Thymus (tissue), 11 donors: ENCODE results near the gene SWT1. TPM values are rescaled to one million over a fixed set of nuclear protein-coding genes. Genes with fewer than 3 reads are reported as not detected.
"Not testable (repeated sequence)": the region's sequence is repeated elsewhere in the genome, so short reads cannot be mapped to it uniquely, and the experiment has no call there.

Source experiments
- DNase-seq, 9 donors: peaks; one replicate each; pipeline ENCODE4 v3.0.0-alpha.2; 2013; ENCODE audit warnings: low spot score in 9 of 9, low read depth in 6 of 9, missing footprints in 1 of 9
- H3K27ac ChIP-seq, 2 donors: one replicate each; pipeline ENCODE4 v1.5.1; 2013; ENCODE audit warnings: control low read depth in 1 of 2, low read depth in 1 of 2, low read length in 1 of 2, mild to moderate bottlenecking in 1 of 2, moderate library complexity in 1 of 2
- H3K27me3 ChIP-seq, 2 donors: one replicate each; pipeline ENCODE4 v1.5.1; 2013; ENCODE audit warnings: low read length in 1 of 2; ENCODE audit not compliant: control insufficient read depth in 2 of 2, insufficient read depth in 1 of 2
- H3K36me3 ChIP-seq, 2 donors: one replicate each; pipeline ENCODE4 v1.5.1; 2013; ENCODE audit warnings: low read length in 1 of 2, mild to moderate bottlenecking in 1 of 2, moderate library complexity in 1 of 2; ENCODE audit not compliant: control insufficient read depth in 2 of 2, insufficient read depth in 2 of 2
- H3K4me1 ChIP-seq, 2 donors: one replicate each; pipeline ENCODE4 v1.5.1; 2013; ENCODE audit warnings: low read length in 2 of 2; ENCODE audit not compliant: control insufficient read depth in 2 of 2, insufficient read depth in 2 of 2
- H3K4me3 ChIP-seq, 2 donors: one replicate each; pipeline ENCODE4 v1.5.1; 2013; ENCODE audit warnings: low read length in 2 of 2, control low read depth in 1 of 2, mild to moderate bottlenecking in 1 of 2
- H3K9me3 ChIP-seq, 2 donors: one replicate each; pipeline ENCODE4 v1.5.1; 2013; ENCODE audit warnings: low read length in 1 of 2, mild to moderate bottlenecking in 1 of 2; ENCODE audit not compliant: control insufficient read depth in 2 of 2, insufficient read depth in 1 of 2
- WGBS: extraction: QIAGEN DNeasy Blood & Tissue Kit; methylation state at CpG from one replicate; pipeline ENCODE4 v1.1.7; 2013; 5-methylcytosine and 5-hydroxymethylcytosine counted together
- polyA plus RNA-seq: library from polyadenylated mRNA; stranded (reverse); fragments of 200-250 nt; gene quantifications from one replicate; pipeline ENCODE4 v1.2.3, GENCODE V29; 2013
- total RNA-seq: library from RNA; stranded (reverse); fragments of 120-200 nt; gene quantifications from one replicate; pipeline ENCODE4 v1.2.4, GENCODE V29; 2013
- donor health status: healthy.

SWT1 gene
- total and polyA plus RNA-seq, 2 donors: 6.8 to 8.3 TPM

DNA sequence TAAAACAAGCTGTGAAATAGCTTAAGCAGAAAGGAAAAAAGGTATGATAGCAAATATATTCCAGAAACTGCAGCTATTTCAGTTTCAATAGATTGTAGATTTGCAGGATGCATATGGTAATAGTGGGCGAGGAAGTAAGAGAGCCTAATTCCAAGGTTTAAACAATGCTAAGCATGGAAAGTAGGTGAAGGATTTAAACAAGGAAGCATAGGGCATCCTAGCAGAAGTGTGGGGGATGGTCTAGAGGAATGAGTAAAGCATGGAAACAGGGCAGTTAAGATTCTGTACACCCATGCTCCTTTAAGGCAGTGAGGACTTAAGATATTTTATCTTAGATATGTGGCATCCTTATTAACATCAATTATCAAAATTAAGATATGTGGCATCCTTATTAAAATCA, 157.4 kb downstream of the SWT1 start:
- Histone ChIP-seq H3K4me3 (peak overlapping the region; percentile 1 to 75), H3K4me1 (peaks cover 8 to 14% of the 10 kb centered on the region in 2 donors), H3K27ac (no peak overlapping the region), H3K9me3 (no peaks in the 10 kb centered on the region), H3K36me3 (peaks cover 7 to 23% of the 10 kb centered on the region in 2 donors), H3K27me3 (no peaks in the 10 kb centered on the region)
- no peak for DNase-seq
- WGBS: 79% methylated on average over 1 of the region's 1 CpG

DNA sequence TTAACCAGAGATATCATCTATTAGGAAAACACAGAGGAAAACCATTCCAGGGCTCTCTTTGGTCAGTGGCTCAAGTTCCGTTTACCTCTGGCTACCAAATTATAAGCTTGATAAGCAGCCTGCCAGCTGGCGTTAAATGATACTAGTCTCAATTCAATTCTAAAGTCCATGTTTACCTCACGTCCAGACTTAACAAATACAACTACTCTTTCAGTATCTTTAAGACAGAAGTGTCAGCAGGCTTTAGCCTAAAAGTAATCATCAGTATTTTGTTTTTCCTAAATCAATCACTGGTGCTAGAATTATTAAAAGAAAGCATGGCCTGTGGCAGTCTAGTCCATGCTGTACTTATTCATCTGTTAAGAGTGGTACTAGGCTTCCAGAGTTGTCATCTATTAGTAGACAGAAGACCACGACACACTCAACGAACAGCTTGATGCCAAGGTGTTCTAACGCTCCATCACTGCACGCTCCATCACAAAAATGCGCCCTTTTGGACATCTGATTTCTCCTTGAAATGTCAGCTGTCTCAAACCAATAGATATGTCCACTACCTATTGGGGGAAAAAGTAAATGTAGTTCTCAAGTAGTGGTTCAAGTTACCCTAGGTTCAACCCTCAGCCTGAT, 158.6 kb downstream of the SWT1 start:
- peaks cover 8 to 14% of the 10 kb centered on the region in 2 donors for H3K4me1 ChIP-seq
- no peaks in the 10 kb centered on the region for H3K9me3 ChIP-seq
- WGBS: 26% methylated on average over 8 of the region's 8 CpGs
- peaks cover 5 to 16% of the 10 kb centered on the region in 2 donors for H3K36me3 ChIP-seq
- H3K27me3 ChIP-seq: no peaks in the 10 kb centered on the region
- no peak for DNase-seq
- H3K27ac ChIP-seq: peak overlapping the region; percentile 59 to 97
- peak overlapping the region; percentile 75 to 97 for H3K4me3 ChIP-seq

DNA sequence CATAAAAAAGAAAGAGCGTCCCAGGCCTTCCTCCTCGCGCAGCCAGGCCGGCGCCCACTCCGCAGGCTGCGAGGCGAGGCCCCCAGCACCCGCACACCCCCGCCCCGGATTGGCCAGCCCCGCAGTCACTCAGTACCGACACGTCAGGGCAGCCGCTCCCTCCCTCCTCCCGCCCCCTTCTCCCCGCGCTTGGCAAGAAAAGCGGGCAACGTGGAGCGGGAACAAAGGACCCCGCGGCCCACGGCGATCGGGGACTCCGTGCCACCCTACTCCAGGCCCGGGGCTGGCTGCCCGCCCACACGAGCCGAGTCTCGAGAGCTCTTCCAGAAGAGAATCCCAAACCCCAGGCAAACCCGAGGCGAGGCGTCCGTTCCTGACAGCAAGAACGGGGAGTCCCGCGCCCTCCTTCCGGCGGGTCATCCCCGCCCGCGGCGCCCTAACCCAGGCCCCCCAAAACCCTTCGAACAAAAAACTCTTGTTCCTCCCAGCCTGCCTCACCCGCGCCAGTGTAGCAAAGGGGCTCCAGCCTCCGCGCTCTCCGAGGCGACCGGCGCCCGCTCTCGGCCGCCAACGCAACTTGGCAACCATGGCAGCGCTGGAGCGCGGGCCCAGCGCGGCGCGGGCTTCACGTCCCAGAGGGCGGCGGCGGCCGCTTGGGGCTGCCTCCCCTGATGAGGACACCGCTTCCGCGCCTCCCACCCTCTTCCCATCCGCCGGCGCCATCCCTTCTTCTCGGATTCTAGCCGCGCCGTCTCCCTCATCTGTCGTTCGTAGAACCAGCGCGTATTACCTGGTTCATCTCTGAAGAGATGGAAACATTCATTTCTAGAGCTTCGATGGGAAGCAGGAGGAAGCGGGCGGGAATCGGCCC, 159.4 kb downstream of the SWT1 start:
- H3K27me3 ChIP-seq: no peaks in the 10 kb centered on the region
- peak; percentile 55 to 94 (median 85) for DNase-seq
- peak overlapping the region; percentile 95 to 97 for H3K27ac ChIP-seq
- peak overlapping the region; percentile 75 to 97 for H3K4me3 ChIP-seq
- peaks cover 8 to 14% of the 10 kb centered on the region in 2 donors for H3K4me1 ChIP-seq
- H3K36me3 ChIP-seq: peaks cover 0 to 8% of the 10 kb centered on the region in 2 donors
- H3K9me3 ChIP-seq: peaks cover 0 to 5% of the 10 kb centered on the region in 2 donors
- WGBS: under 1% methylated on average over 88 of the region's 88 CpGs

DNA sequence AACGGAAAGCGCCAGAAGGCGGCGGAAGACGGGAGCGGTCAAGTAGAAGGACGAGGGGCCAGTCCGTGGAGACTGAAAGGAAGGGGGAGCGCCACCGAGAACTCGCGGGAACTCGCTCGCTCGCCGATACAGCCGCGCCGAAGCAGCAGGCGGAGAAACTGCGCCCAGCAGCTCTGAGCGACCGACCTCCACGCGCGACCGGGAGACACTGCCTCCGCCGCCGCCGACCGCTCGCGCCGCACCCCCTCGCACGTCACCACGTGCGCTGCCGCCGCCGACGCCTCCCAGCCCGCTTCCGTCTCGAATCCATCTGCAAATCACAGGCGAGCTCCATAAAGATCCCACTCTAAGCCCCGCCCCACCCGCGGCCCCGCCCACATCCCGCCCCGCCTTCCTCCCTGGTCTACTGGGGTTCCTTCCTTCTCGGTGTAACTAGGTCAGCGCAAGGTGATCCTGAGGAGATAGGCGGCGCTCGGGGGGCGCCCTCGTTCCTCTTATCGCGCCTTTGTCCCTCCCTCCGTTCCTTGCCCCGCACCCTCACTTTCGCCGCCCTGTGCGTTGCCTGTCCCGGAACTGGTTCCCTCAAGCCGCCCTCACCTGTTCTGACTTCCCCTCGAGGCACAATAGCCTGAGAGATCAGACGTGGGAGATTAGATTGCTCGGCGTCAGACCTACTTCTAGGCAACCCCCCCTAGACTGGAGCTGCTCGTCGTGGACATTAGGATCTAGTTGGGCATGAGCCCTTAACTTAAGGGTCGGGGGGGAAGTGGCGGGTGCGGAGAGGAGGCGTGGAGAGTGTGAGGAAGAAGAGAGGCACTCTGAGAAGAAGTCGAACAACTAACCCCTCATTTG, 160.3 kb downstream of the SWT1 start, which contains the start of gene IVNS1ABP:
TSS of gene IVNS1ABP (minus strand) at position 210 of the 852 bp plus-strand sequence. CDS start 7,750 bp downstream, outside the sequence.
- Histone ChIP-seq H3K27me3 (no peaks in the 10 kb centered on the region), H3K36me3 (peaks cover 0 to 3% of the 10 kb centered on the region in 2 donors), H3K4me3 (peak within 1 kb of the TSS; percentile 75 to 97), H3K9me3 (peaks cover 0 to 5% of the 10 kb centered on the region in 2 donors), H3K4me1 (peaks cover 5 to 14% of the 10 kb centered on the region in 2 donors), H3K27ac (peak within 1 kb of the TSS; percentile 95 to 99)
- WGBS: under 1% methylated on average over 80 of the region's 80 CpGs
- peak; percentile 82 to 98 (median 94) for DNase-seq

DNA sequence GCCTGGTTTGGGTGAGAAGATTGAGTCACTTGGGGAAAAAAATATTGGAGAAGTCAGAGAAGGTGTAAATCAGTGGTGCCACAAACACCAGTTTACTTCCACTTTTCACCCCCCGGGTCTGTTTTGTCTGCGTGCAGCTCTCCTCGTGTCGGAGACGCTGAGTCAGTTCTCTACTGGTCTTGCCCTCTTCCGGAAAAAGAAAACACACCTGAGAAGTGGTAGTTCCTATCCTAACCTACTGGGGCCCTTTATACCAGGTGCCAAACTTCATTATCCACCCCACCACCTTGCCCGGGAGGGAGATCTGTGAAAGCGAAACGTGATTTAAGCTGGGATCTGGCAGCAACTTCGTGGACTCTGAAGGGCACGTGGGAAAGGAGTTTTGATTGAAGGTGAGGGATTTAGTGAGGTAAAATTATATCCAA, 160.9 kb downstream of the SWT1 start:
- no peaks in the 10 kb centered on the region for H3K27me3 ChIP-seq
- peak overlapping the region; percentile 47 to 75 for H3K4me3 ChIP-seq
- peak overlapping the region; percentile 92 to 99 for H3K27ac ChIP-seq
- peaks cover 5 to 14% of the 10 kb centered on the region in 2 donors for H3K4me1 ChIP-seq
- peak in 8 of 9 donors; percentile 42 to 86 (median 62) for DNase-seq
- H3K9me3 ChIP-seq: peaks cover 0 to 5% of the 10 kb centered on the region in 2 donors
- H3K36me3 ChIP-seq: no peaks in the 10 kb centered on the region
- 16% methylated on average over 11 of the region's 11 CpGs for WGBS

DNA sequence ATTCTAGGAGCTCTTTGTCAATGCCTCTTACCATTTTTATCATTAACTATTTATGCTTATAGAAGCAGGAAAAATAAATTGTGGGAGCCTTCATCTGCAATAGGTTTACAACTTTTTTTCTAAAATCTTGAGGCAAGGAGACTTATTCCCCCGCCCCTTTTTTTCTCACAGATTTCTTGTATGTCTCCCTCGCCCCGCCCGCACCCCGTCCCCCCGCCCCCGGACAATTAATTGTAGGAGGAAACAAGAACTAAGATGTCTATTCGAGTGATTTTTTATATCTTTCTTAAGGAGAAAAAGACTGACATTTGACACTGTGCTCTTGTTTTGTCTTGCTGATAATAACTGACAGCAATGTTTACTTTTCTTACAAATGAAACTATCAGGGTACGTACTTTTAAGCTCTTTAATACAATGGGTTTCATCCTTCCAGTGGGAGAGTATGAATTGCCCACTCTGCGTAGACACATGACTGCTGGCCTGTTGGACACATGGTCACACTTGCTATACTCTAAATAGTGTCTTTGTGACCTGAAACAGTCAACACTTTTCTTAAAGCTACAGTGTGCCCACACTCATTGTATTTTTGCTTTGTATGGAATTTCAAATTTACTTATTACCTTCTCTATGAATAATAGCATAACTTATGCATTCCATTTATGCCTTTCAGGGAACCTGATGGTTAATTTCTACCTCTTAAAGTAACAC, 161.6 kb downstream of the SWT1 start:
- WGBS: 93% methylated on average over 10 of the region's 10 CpGs
- no peaks in the 10 kb centered on the region for H3K36me3 ChIP-seq
- H3K4me1 ChIP-seq: peaks cover 5 to 14% of the 10 kb centered on the region in 2 donors
- no peak overlapping the region for H3K4me3 ChIP-seq
- DNase-seq: no peak
- peak overlapping the region; percentile 92 to 99 for H3K27ac ChIP-seq
- no peaks in the 10 kb centered on the region for H3K27me3 ChIP-seq
- peaks cover 0 to 5% of the 10 kb centered on the region in 2 donors for H3K9me3 ChIP-seq

DNA sequence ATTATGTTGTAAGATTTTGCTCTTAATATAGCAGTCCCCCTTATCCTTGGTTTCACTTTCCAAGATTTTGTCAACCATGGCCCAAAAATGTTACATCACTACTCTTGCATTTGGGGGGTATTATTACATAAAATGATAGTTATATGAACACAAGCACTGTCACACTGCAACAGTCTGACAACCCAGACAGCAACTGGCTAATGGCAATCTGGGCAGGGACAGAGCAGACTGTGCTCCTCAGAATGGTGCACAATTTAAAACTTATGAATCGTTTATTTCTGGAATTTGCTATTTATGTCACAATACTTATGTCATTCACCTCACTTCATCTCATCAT, 162.1 kb downstream of the SWT1 start:
- H3K36me3 ChIP-seq: no peaks in the 10 kb centered on the region
- H3K4me1 ChIP-seq: peaks cover 4 to 12% of the 10 kb centered on the region in 2 donors
- H3K27ac ChIP-seq: no peak overlapping the region
- H3K27me3 ChIP-seq: no peaks in the 10 kb centered on the region
- H3K4me3 ChIP-seq: no peak overlapping the region
- no peak for DNase-seq
- H3K9me3 ChIP-seq: peaks cover 0 to 5% of the 10 kb centered on the region in 2 donors
- 91% methylated on average over 1 of the region's 1 CpG for WGBS

DNA sequence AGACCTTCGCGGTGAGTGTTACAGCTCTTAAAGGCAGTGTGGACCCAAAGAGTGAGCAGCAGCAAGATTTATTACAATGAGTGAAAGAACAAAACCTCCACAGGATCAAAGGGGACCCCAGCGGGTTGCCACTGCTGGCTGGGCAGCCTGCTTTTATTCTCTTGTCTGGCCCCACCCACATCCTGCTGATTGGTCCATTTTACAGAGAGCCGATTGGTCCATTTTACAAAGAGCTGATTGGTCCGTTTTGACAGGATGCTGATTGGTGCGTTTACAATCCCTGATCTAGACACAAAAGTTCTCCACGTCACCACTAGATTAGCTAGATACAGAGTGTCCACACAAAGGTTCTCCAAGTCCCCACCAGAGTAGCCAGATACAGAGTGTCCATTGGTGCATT, 164.1 kb downstream of the SWT1 start:
- H3K36me3 ChIP-seq, DNase-seq, H3K4me1 ChIP-seq, H3K9me3 ChIP-seq, H3K27ac ChIP-seq, H3K27me3 ChIP-seq, H3K4me3 ChIP-seq: not testable (repeated sequence)
- WGBS: 97% methylated on average over 7 of the region's 7 CpGs
